GM12872 (cell line): ENCODE results near the gene LEUTX.

Experiments
- TF ChIP-seq, protein P1 (sequence below): IDR thresholded peaks from 3 replicates; pipeline ENCODE4 v1.5.1; 2011; ENCODE audit warnings: low read depth, mild to moderate bottlenecking, low read length, moderate library complexity; ENCODE audit not compliant: insufficient read depth

Gene LEUTX

DNA sequence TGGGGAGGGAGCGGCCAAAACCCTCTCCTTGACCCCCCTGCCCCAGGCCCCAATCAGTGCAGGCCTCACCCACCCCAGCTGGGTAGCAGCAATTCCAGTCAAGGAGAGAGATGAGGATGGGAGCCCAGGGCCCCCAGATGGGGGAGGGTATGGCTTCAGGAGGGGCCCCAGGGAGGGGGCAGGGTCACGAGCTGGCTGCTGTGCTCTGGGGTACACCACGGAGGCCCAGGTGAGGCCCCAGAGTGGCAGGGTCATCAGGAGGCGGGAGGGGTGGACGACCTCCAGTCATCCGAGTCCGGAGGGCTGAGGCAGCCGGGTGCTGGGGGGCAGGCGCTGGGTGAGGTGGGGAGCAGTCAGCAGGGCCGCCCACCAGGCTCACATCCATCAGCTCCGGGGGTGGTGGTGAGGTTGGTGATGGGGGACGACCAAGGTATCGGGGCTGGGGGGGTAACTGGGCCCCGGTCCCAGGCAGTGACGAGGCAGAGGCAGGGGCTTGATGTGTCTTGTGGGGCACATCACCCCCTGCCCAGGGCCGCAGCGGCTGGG is 47.0 kb downstream of the LEUTX start:
- TF ChIP-seq, protein P1, sequence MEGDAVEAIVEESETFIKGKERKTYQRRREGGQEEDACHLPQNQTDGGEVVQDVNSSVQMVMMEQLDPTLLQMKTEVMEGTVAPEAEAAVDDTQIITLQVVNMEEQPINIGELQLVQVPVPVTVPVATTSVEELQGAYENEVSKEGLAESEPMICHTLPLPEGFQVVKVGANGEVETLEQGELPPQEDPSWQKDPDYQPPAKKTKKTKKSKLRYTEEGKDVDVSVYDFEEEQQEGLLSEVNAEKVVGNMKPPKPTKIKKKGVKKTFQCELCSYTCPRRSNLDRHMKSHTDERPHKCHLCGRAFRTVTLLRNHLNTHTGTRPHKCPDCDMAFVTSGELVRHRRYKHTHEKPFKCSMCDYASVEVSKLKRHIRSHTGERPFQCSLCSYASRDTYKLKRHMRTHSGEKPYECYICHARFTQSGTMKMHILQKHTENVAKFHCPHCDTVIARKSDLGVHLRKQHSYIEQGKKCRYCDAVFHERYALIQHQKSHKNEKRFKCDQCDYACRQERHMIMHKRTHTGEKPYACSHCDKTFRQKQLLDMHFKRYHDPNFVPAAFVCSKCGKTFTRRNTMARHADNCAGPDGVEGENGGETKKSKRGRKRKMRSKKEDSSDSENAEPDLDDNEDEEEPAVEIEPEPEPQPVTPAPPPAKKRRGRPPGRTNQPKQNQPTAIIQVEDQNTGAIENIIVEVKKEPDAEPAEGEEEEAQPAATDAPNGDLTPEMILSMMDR = no peak

DNA sequence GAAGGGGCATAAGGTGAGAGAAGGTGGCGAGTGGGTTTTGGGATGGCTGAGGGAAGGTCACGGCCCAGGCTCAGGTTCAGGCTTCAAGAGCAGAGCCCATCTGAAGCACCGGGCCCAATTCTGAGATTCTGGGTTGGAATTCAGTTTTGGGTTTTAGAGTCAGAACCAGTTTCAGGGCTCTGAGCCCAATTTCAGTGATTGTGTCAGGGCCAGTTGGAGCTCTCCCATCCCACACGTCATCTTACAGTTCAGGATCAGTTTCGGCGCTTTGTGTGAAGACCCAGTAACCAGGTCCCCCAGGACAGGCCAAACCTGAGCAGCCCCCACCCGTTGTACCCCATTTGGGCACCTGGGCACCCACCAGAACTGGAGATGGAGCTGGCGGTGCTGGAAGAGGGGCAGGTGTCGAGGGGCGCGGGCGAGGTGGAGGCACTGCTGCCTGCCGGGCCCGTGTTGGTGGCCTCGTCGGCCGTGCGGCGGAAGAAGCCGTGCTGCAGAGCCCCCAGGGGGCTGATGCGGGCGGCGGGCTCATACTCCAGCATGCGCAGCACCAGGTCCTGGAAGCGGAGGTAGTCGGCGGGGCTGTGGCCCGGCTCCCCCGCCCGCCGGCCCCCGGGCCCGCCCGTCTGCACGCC is 47.8 kb downstream of the LEUTX start:
- TF ChIP-seq, protein P1 = no peak

DNA sequence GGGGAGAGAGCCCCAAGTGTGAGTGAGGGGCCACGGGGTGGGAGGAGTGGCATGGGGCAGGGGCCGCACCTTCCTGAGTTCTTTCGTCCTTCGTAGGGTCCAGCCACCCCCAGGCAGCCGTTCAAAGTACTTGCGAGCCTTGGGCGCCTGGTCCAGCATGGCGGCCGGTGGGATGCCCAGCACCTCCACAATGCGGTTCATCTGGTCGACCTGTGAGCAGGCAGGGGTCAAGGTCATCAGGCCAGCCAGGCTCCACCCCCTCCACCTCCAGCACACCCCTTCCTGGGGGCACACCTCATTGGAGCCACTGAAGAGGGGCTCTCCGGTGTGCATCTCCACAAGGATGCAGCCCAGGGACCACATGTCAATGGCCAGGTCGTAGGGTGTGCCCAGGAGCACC is 48.6 kb downstream of the LEUTX start:
- TF ChIP-seq, protein P1 = no peak

DNA sequence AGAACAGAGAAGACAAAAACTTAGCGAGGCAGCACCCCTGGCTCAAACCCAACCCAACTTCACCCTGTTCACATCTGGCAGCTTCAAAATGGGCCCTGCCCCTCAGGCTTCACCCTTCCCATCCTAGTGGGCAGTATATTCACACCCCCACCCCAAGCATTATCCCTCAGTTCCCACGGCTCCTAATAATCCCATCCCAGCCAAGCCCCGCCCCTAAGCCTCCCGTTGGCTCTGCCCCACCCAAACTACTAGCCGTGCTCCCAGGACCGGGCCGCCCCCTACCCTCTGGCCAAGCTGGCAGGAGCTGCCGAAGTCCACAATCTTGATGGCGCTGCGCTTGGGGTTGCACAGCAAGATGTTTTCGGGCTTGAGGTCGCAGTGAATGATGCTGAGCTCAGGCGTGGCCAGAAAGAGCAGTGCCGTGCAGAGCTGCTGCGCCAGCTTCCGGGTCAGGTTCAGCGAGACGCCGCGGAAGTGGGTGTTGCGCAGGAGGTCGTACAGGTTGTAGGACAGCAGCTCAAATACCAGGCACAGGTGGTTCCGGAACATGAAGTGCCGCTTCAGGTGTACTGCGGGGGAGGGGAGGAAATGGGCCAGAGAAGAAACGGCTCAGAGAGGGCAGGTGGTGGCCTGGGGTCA is 49.5 kb downstream of the LEUTX start:
- TF ChIP-seq, protein P1 = no peak

DNA sequence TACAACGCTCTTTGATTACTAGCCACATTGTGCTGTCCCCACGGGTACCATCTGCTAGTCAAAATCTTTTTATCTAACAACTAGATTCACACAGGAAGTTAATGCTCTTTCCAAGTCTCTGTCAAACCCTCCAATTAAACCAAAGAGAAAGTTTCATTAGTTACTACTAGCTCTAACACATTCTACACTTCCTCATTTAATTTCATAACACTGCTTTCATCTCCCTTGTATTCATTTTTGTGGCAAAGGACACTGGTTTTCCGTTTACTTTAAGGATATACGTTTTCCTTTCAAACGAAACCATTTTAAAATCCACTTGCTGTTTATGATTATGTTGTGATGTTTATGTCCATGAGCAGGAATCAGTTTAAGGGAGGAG is 50.0 kb downstream of the LEUTX start:
- TF ChIP-seq, protein P1 = no peak

DNA sequence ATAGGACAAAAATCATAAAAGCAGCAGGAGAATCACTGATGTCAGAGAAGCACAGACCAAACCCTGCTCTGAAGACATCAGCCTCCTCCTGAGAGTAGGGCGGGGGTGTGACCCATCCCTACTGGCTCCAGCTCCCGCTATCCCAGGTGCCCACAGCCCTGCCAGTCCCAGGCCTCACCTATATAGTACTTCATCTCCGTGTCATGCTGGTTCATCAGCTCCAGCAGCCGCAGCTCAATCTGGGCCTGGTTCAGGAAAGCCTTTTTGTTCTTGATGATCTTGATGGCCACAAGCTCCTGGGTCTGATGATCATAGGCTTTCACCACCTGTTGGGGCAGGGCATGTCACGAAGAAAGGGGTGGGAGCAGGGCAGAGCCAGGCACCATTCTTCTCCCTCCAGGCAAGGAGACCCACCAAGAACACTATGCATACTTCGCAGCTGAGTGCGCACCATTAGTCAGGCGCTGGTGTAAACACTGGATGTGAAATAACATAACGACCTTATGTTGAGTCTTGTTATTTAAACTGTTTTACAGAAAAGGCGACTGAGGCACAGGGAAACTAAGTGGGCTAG is 51.1 kb downstream of the LEUTX start:
- TF ChIP-seq, protein P1 = no peak

DNA sequence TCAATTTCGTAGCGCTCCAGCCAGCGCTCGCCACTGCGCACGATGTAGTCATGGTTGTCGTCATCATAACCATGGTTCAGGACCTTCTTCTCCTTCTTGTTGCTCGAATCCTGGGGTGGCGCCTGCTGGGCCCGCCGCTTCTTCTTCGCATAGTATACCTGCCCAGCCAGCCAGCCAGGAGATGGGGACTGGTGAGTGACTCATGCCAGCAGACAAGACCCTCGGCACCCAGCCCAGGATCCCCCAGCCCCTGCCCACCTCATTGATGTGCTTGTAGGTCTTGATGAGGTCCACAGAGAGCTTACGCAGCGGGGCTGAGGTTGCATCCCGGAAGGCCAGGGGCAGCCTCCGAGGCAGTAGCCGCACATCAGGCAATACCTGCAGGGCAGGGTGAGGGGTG is 51.8 kb downstream of the LEUTX start:
- TF ChIP-seq, protein P1 = no peak
